ENCODE measurements around the gene EMCN.
"Not testable (repeated sequence)": the region's sequence is repeated elsewhere in the genome, so short reads cannot be mapped to it uniquely, and the experiment has no call there.

The EMCN gene, protein sequence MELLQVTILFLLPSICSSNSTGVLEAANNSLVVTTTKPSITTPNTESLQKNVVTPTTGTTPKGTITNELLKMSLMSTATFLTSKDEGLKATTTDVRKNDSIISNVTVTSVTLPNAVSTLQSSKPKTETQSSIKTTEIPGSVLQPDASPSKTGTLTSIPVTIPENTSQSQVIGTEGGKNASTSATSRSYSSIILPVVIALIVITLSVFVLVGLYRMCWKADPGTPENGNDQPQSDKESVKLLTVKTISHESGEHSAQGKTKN

GRCh38 chr4:100517864-100518341 is at the start of gene EMCN:
TSS of gene EMCN (minus strand) at chr4:100518022. CDS start at chr4:100517914, 108 bp downstream.
- DNase-seq = no peak

DNA sequence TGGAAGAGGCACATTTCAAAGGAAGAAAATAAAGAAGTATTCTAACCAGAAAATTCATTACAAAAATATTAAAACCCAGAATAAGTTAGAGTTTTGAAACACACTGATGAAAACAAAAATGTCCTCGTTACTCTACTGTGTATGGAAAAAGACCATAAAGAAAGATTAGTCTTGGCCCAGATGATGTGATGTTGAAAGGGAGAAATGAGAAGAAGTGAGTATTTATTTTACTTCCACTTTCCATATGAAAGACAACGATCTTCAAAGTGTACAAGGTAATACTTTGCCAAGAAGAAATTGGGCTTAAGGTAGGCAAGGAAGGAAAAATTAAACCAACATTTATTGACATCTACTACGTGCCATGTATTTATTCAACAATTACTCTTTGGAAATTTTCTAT is 48.6 kb upstream of the EMCN start:
- no peak for DNase-seq

- DNase-seq = no peak
Observed at GRCh38 chr4:100557306-100557705, 39.5 kb upstream of the EMCN start.

DNA sequence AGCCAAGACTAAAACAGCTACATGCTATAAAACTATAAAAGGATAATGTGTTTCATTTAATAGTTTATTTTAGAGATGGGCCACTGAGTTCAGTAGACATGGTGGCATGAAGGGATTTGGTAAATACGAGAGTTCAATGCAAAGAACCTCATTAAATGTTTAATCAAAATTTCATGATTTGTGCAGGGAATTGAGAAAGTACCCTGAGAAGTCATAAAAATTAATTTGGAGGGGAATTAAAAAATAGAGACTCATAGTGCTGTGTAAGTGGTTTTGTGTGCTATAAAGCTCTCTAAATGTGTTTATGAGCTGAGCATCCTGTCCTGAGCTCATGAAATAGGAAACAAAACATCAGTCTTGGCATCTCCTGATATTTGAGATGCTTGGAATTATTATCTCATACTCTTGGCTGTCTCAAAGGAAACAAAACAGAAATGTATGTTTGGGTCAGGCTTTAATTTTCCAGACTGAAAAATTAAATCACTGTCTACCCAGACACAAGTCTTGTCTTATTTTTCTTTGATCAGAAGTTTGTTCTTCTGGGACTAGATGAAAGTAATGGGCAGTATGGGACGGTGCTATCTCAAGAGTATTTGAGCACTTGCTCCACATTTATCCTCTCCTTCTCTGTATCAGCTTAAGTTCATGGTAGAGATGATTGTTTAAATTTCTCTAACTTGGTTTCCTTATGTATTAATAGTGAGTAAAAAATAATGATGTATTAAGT is 38.0 kb upstream of the EMCN start:
- no peak for DNase-seq

GRCh38 chr4:100548200-100548560 is 30.4 kb upstream of the EMCN start:
- no peak for DNase-seq

- no peak for DNase-seq
Observed at GRCh38 chr4:100547541-100548199, 29.8 kb upstream of the EMCN start.

- no peak for DNase-seq
Observed at GRCh38 chr4:100545427-100545826, 27.6 kb upstream of the EMCN start.

DNA sequence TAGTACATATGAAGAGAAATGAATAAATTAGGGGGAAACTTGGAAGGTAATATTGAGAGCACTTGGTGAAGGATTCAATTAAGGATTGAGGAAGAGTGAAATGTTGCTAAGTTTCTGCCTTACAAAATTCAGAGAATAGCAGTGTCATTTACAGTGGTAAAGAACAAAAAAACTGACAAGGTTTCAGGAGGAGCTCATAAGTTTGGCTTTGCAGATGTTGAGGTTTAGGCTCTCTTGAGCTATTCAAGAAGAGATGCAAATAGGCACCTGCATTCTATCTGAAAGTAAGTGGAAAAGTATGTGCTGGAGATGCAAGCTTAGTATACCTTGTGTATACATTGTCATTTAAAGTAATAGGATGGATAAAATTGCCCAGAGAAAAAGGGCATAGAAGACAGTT is 22.3 kb upstream of the EMCN start:
- no peak for DNase-seq

DNA sequence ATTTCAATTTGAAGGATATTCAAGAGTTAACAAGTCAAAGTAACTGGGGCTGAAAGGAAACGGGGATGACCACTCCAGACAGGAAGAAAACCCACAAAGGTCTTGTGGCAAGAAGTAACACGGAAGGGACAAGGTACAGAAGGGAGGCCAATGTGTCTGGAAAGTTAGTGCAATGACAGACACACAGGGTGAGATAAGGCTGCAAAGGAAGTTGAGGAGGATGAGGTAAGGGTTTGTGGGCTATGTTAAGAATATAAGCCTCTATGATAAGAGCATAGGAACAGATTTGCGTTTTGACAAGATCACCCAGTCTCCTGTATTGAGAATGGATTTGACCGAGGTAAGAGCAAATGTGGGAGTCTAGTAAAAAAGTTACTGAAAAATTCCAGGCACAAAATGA is 21.9 kb upstream of the EMCN start:
- DNase-seq = no peak

- DNase-seq = no peak
Observed at GRCh38 chr4:100533741-100534140, 15.9 kb upstream of the EMCN start.

DNA sequence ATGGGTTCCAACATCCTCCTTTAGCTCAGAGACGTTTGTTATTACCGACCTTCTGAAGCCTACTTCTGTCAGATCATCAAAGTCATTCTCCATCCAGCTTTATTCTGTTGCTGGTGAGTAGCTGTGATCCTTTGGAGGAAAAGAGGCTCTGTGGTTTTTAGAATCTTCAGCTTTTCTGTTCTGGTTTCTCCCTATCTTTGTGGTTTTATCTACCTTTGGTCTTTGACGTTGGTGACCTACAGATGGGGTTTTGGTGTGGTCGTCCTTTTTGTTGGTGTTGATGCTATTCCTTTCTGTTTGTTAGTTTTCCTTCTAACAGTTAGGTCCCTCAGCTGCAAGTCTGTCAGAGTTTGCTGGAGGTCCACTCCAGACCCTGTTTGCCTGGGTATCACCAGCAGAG is 12.3 kb upstream of the EMCN start:
- not testable (repeated sequence) for DNase-seq

DNA sequence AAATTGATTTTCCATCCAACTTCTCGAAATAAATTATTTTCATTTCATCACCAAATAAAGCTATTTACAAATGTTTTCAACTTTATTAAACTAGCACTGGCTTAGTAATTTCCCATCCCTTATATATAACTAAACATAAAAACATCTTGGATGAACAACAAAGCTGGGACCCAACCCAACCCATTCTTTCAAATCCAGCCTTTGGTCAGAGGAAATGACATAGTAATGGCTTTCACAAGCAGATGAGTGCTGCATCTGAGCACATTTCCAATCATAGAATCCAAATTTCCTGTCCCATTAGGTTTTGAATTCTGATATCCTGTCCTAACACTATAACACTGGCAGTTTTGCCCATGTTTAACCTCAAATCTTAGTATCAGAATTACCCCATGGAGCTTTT is 7.9 kb upstream of the EMCN start:
- no peak for DNase-seq

DNA sequence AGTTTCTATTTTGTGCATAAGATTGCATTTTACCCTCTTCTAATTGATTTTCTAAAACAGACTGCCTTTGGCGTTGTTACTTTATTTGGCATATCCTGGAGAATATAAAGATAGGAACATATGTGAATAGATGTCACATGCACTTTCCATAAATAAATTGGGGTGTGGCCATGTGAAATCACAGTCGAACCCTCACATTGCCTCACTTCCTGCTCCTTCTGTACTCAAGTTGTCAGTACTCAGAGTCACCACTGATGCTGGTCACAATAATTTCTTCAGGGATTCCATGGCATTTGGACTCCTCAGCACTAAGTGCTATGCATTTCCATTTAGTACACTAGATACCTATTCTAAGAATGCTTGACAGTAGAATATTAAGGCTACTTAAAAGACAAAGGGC is 1.4 kb upstream of the EMCN start:
- DNase-seq = no peak

- DNase-seq = no peak
Observed at GRCh38 chr4:100516225-100516624, 1.6 kb downstream of the EMCN start.

DNA sequence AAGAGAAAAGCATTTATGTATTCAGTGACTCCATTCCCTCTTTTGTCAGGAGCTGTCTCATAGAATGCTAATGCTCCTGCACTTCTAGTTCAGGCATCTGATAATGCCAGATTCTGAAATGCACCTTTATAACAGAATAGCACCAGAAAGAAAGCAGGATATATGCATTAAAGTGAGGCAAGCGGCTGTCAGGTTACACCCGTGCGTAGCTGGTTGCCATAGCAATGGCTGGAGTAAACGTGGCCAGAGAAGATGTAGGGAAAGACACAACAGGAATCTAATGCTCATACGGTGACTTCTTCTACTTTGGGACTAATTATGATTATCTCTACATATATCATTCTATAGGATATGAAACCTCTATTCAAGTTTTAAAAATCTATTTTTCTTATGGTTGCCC is 5.9 kb downstream of the EMCN start:
- DNase-seq = no peak

GRCh38 chr4:100510551-100510950 is 7.3 kb downstream of the EMCN start:
- no peak for DNase-seq

- DNase-seq = no peak
Observed at GRCh38 chr4:100509386-100509785, 8.4 kb downstream of the EMCN start.

- no peak for DNase-seq
Observed at GRCh38 chr4:100508691-100509090, 9.1 kb downstream of the EMCN start.

- no peak for DNase-seq
Observed at GRCh38 chr4:100504086-100504874, 13.5 kb downstream of the EMCN start.

- no peak for DNase-seq
Observed at GRCh38 chr4:100497791-100498190, 20.0 kb downstream of the EMCN start.

GRCh38 chr4:100495074-100495473 is 22.7 kb downstream of the EMCN start:
- DNase-seq = no peak

DNA sequence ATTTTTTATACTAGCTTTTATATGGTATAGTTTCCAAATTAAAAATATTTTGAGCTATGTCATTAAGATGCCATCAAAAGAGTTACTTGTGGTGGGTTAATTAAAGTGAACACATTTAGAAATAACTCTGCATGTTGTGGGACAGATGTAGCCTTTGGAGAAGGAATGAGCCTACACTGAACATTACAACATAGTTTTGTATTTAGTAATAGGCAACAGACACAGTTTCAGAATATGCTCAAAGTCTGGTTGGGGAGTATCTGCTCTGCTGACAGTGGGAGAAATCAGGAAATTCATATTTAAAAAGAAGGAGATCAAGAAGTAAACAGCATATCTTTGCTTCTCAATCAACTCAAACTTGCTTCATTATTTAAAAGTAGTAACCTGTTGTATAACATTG is 23.7 kb downstream of the EMCN start:
- no peak for DNase-seq

- no peak for DNase-seq
Observed at GRCh38 chr4:100493756-100494155, 24.1 kb downstream of the EMCN start.
